AG08396 (cell line): Measurements from ENCODE around the gene CRLF3.
"Not testable (repeated sequence)": the region's sequence is repeated elsewhere in the genome, so short reads cannot be mapped to it uniquely, and the experiment has no call there.

Experiments
- DNase-seq: peaks from one replicate; pipeline ENCODE4 v3.0.0; 2012; ENCODE audit warnings: low spot score, mixed read lengths

Gene CRLF3

GRCh38 chr17:30824356-30825145 is at the start of gene CRLF3:
Gene CRLF3, minus strand, starts transcription at chr17:30824692. Its CDS starts 41 bp downstream, at chr17:30824651.
- peak; percentile 98 for DNase-seq

GRCh38 chr17:30869005-30869404 is 44.5 kb upstream of the CRLF3 start:
- DNase-seq, result no peak

- DNase-seq, result no peak
Observed at GRCh38 chr17:30864636-30865035, 40.1 kb upstream of the CRLF3 start.

- DNase-seq, result no peak
Observed at GRCh38 chr17:30858556-30859250, 34.2 kb upstream of the CRLF3 start.

- no peak for DNase-seq
Observed at GRCh38 chr17:30854146-30854545, 29.7 kb upstream of the CRLF3 start.

GRCh38 chr17:30848021-30848420 is 23.5 kb upstream of the CRLF3 start:
- DNase-seq, result no peak

GRCh38 chr17:30840771-30841170 is 16.3 kb upstream of the CRLF3 start:
- DNase-seq, result no peak

GRCh38 chr17:30838202-30838807 is 13.8 kb upstream of the CRLF3 start:
- no peak for DNase-seq

- DNase-seq, result no peak
Observed at GRCh38 chr17:30832438-30833124, 8.1 kb upstream of the CRLF3 start.

GRCh38 chr17:30831663-30832437 is 7.4 kb upstream of the CRLF3 start, which contains the start of gene ATAD5:
Gene ATAD5, plus strand, starts transcription at chr17:30831966. Its CDS starts 382 bp downstream, at chr17:30832348.
- peak; percentile 95 for DNase-seq

- DNase-seq, result no peak
Observed at GRCh38 chr17:30831257-30831656, 6.8 kb upstream of the CRLF3 start.

- DNase-seq, result no peak
Observed at GRCh38 chr17:30829022-30829421, 4.5 kb upstream of the CRLF3 start.

- no peak for DNase-seq
Observed at GRCh38 chr17:30827082-30827481, 2.6 kb upstream of the CRLF3 start.

- peak; percentile 55 for DNase-seq
Observed at GRCh38 chr17:30824002-30824355, 513 bp downstream of the CRLF3 start.

- no peak for DNase-seq
Observed at GRCh38 chr17:30823421-30823820, 1.1 kb downstream of the CRLF3 start.

GRCh38 chr17:30822919-30823318 is 1.6 kb downstream of the CRLF3 start:
- DNase-seq, result not testable (repeated sequence)

GRCh38 chr17:30821871-30822723 is 2.4 kb downstream of the CRLF3 start:
- DNase-seq, result no peak

- DNase-seq, result no peak
Observed at GRCh38 chr17:30819971-30820705, 4.4 kb downstream of the CRLF3 start.

GRCh38 chr17:30816165-30816564 is 8.3 kb downstream of the CRLF3 start:
- DNase-seq, result no peak

- DNase-seq, result not testable (repeated sequence)
Observed at GRCh38 chr17:30814860-30815259, 9.6 kb downstream of the CRLF3 start.
